RCC 7860 (cell line): ENCODE results near the gene DTX3.
A peak's percentile ranks its signal among the peaks of the same experiment; 100 is the strongest.
"Not testable (repeated sequence)": the region's sequence is repeated elsewhere in the genome, so short reads cannot be mapped to it uniquely, and the experiment has no call there.

Experiments
- DNase-seq: peaks from one replicate; pipeline ENCODE4 v3.0.0-alpha.2; 2015; ENCODE audit warnings: low spot score
- FAIRE-seq: peaks from 2 replicates; lab custom pipeline; 2012; peaks lifted over from hg19 to GRCh38; lab: Jason Lieb, UNC

DTX3 gene

GRCh38 chr12:57630891-57631433 is 26.3 kb downstream of the DTX3 start:
- DNase-seq (no peak), FAIRE-seq (no peak)

DNA sequence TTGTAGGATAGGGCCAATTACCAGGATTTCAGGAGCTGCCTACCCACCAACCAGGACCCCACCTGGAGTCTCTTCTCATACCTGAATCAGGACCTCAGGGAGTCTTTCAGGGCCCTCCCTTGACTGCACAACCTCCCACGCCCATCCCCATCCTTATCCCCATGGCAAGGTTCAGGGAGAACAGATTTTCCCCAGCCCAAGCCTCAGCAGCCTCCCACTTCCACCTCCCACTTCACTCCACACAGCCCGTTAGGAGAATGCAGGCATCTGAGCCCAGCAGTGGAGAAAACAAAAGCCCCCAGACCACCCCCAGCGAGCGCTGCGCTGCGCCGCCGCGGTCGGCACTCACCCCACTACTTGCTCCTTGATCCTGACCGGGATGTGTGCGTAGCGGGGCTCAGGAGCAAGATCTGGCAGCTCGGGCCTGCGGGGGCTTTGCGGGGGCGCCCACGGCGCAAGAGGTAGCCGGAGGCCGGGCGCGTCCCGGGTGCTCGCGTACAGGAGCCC is 27.0 kb downstream of the DTX3 start:
- no peak for FAIRE-seq
- no peak for DNase-seq

- FAIRE-seq (no peak), DNase-seq (no peak)
These were observed 27.7 kb downstream of the DTX3 start for GRCh38 chr12:57632073-57632957.

- DNase-seq = peak; percentile 35
- FAIRE-seq = no peak
These were observed 28.6 kb downstream of the DTX3 start, which contains the start of gene B4GALNT1 for GRCh38 chr12:57632958-57633840. TSS of gene B4GALNT1 (minus strand) at chr12:57633201. CDS start at chr12:57632132, 1,069 bp downstream.

- DNase-seq, FAIRE-seq: not testable (repeated sequence)
These were observed 32.1 kb downstream of the DTX3 start for GRCh38 chr12:57636731-57637130.

- DNase-seq = no peak
- no peak for FAIRE-seq
These were observed 32.7 kb downstream of the DTX3 start for GRCh38 chr12:57637364-57637763.

- DNase-seq (no peak), FAIRE-seq (no peak)
These were observed 33.5 kb downstream of the DTX3 start for GRCh38 chr12:57638096-57638495.

DNA sequence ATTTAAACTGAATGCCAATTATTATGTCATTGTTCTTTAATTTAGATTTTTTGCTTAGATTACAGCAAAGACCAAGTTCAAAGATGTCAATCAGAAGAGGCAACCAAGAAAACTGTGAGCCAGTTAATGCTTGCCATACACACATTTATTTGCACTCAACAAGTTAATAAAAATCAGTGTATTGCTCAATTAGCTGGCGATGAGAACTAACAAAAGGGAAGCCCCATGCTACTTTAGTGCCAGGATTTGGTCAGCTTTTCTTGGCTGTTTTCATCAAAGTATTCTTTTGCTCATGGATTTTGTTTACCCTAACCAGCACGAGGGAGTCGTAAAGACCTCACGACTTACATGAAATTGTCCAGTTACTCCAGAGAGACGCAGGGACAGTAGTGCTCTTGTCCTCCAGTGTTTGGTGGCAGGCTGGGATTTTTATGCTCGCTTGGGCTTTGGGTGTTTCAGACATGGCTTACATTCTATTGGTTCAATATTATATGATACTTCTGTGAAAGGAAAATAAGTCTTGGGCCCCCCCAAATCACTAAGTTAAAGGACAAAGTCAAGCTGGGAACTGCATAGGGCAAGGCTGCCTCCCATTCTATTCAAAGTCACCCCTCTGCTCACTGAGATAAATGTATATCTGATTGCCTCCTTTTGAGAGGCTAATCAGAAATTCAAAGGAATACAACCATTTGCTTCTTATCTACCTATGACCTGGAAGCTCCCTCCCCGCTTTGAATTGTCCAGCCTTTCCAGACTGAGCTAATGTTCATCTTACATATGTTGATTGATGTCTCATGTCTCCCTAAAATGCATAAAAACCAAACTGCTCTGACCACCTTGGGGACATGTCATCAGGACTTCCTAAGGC is 35.8 kb downstream of the DTX3 start:
- DNase-seq (no peak), FAIRE-seq (no peak)

GRCh38 chr12:57641699-57642442 is 37.2 kb downstream of the DTX3 start:
- DNase-seq (no peak), FAIRE-seq (no peak)

GRCh38 chr12:57645990-57646658 is 41.5 kb downstream of the DTX3 start:
- not testable (repeated sequence) for FAIRE-seq
- peak; percentile 4 for DNase-seq

DNA sequence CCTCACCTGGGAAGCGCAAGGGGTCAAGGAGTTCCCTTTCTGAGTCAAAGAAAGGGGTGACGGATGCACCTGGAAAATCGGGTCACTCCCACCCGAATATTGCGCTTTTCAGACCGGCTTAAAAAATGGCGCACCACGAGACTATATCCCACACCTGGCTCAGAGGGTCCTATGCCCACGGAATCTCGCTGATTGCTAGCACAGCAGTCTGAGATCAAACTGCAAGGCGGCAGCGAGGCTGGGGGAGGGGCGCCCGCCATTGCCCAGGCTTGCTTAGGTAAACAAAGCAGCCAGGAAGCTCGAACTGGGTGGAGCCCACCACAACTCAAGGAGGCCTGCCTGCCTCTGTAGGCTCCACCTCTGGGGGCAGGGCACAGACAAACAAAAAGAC is 42.0 kb downstream of the DTX3 start:
- FAIRE-seq, DNase-seq: not testable (repeated sequence)

GRCh38 chr12:57654042-57654441 is 49.4 kb downstream of the DTX3 start:
- FAIRE-seq (no peak), DNase-seq (no peak)

GRCh38 chr12:57655541-57656240 is 51.1 kb downstream of the DTX3 start:
- no peak for FAIRE-seq
- DNase-seq = no peak

DNA sequence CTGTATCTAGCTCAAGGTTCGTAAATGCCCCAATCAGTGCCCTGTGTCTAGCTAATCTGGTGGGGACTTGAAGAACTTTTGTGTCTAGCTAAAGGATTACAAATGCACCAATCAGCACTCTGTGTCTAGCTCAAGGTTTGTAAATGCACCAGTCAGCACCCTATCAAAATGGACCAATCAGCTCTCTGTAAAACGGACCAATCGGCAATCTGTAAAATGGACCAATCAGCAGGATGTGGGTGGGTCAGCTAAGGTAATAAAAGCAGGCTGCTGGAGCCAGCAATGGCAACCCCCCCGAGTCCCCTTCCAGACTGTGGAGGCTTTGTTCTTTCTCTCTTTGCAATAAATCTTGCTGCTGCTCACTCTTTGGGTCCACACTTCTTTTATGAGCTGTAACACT is 51.8 kb downstream of the DTX3 start:
- not testable (repeated sequence) for FAIRE-seq

GRCh38 chr12:57657744-57658143 is 53.1 kb downstream of the DTX3 start:
- no peak for FAIRE-seq

More for the DNA sequence above, 51.8 kb downstream of the DTX3 start:
- DNase-seq = not testable (repeated sequence)

GRCh38 chr12:57658890-57659289 is 54.3 kb downstream of the DTX3 start:
- DNase-seq = no peak
- no peak for FAIRE-seq

More at GRCh38 chr12:57657744-57658143, 53.1 kb downstream of the DTX3 start:
- no peak for DNase-seq
